KMS-11 (cell line): ENCODE data around the gene CFAP73.

Experiments used
- H2AFZ ChIP-seq: fragments of 200-600 bp; sonication (generic); 2 replicates; pipeline ENCODE4 v1.6.1; 2016; ENCODE audit warnings: antibody characterized with exemption, mixed run types, low read depth
- H3K27ac ChIP-seq: fragments of 200-600 bp; sonication (generic); 2 replicates; pipeline ENCODE4 v1.6.1; 2016; ENCODE audit warnings: mild to moderate bottlenecking, mixed run types
- H3K27me3 ChIP-seq: fragments of 200-600 bp; sonication (generic); 2 replicates; pipeline ENCODE4 v1.6.1; 2017; ENCODE audit warnings: mild to moderate bottlenecking, low read depth, mixed run types, moderate library complexity; ENCODE audit not compliant: insufficient read depth
- H3K36me3 ChIP-seq: fragments of 200-600 bp; sonication (generic); 2 replicates; pipeline ENCODE4 v1.6.1; 2017; ENCODE audit warnings: mild to moderate bottlenecking, mixed run types; ENCODE audit not compliant: insufficient read depth
- H3K4me1 ChIP-seq: fragments of 200-600 bp; sonication (generic); 2 replicates; pipeline ENCODE4 v1.6.1; 2016; ENCODE audit warnings: mild to moderate bottlenecking, low read depth, mixed run types; ENCODE audit not compliant: poor library complexity, severe bottlenecking
- H3K4me2 ChIP-seq: fragments of 200-600 bp; sonication (generic); 2 replicates; pipeline ENCODE4 v1.7.0; 2016; ENCODE audit warnings: mild to moderate bottlenecking, mixed run types
- H3K4me3 ChIP-seq: fragments of 200-600 bp; sonication (generic); IDR thresholded peaks from 2 replicates; pipeline ENCODE4 v1.6.1; 2017; ENCODE audit warnings: low read depth, low read length, mixed read lengths; ENCODE audit not compliant: insufficient read depth
- H3K79me2 ChIP-seq: fragments of 200-600 bp; sonication (generic); 2 replicates; pipeline ENCODE4 v1.6.1; 2016; ENCODE audit warnings: low read depth, mixed run types; ENCODE audit not compliant: insufficient read depth
- H3K9ac ChIP-seq: fragments of 200-600 bp; sonication (generic); 2 replicates; pipeline ENCODE4 v1.6.1; 2016; ENCODE audit warnings: mild to moderate bottlenecking, mixed run types
- H4K20me1 ChIP-seq: fragments of 200-600 bp; sonication (generic); 2 replicates; pipeline ENCODE4 v1.6.1; 2016; ENCODE audit warnings: mild to moderate bottlenecking, mixed run types; ENCODE audit not compliant: insufficient read depth
- CTCF ChIP-seq: fragments of 200-600 bp; sonication (generic); conservative IDR thresholded peaks from 2 replicates; pipeline ENCODE4 v1.6.1; 2017; ENCODE audit warnings: low read depth, mild to moderate bottlenecking, antibody characterized with exemption, low read length, moderate library complexity, mixed read lengths

CFAP73 gene

GRCh38 chr12:113134071-113134470 is 15.5 kb upstream of the CFAP73 start:
- Histone ChIP-seq H3K36me3 (no peaks in the 10 kb centered on the region), H3K4me1 (peaks cover 14% of the 10 kb centered on the region), H3K9ac (no peak overlapping the region), H3K27me3 (no peaks in the 10 kb centered on the region), H3K79me2 (no peaks in the 10 kb centered on the region), H4K20me1 (no peaks in the 10 kb centered on the region), H3K4me3 (no peak overlapping the region), H3K27ac (no peak overlapping the region), H2AFZ (no peak overlapping the region), H3K4me2 (no peak overlapping the region)
- TF ChIP-seq CTCF, result no peak

GRCh38 chr12:113134521-113134951 is 15.0 kb upstream of the CFAP73 start:
- Histone ChIP-seq H3K79me2 (no peaks in the 10 kb centered on the region), H3K9ac (no peak overlapping the region; the same call in 1 of the 2 replicates), H3K27ac (no peak overlapping the region), H3K36me3 (no peaks in the 10 kb centered on the region), H3K27me3 (no peaks in the 10 kb centered on the region), H3K4me2 (peak overlapping the region; percentile 29; the same call in 1 of the 2 replicates), H3K4me3 (no peak overlapping the region), H4K20me1 (no peaks in the 10 kb centered on the region), H3K4me1 (peaks cover 14% of the 10 kb centered on the region), H2AFZ (no peak overlapping the region)
- no peak for TF ChIP-seq CTCF

GRCh38 chr12:113135178-113136127 is 14.1 kb upstream of the CFAP73 start, which contains the start of gene RASAL1:
Gene RASAL1 (minus strand): TSS chr12:113135761. CDS start chr12:113135462, 299 bp downstream.
- no peaks in the 10 kb centered on the region for H3K27me3 ChIP-seq
- no peak within 1 kb of the TSS; the same call in 1 of the 2 replicates for H2AFZ ChIP-seq
- peaks cover 14% of the 10 kb centered on the region for H3K4me1 ChIP-seq
- H3K4me2 ChIP-seq, result peak within 1 kb of the TSS; percentile 29; the same call in 1 of the 2 replicates
- no peaks in the 10 kb centered on the region for H4K20me1 ChIP-seq
- H3K79me2 ChIP-seq, result no peaks in the 10 kb centered on the region
- H3K4me3 ChIP-seq, result no peak within 1 kb of the TSS
- H3K36me3 ChIP-seq, result no peaks in the 10 kb centered on the region
- no peak within 1 kb of the TSS; the same call in 1 of the 2 replicates for H3K9ac ChIP-seq
- H3K27ac ChIP-seq, result no peak within 1 kb of the TSS
- 0 out of 2 replicates have a peak, but pooled peaks have one; percentile 13 for TF ChIP-seq CTCF

- H2AFZ ChIP-seq, result no peak overlapping the region
- H4K20me1 ChIP-seq, result no peaks in the 10 kb centered on the region
- no peak overlapping the region for H3K9ac ChIP-seq
- no peak for TF ChIP-seq CTCF
- peaks cover 14% of the 10 kb centered on the region for H3K4me1 ChIP-seq
- H3K36me3 ChIP-seq, result no peaks in the 10 kb centered on the region
- no peaks in the 10 kb centered on the region for H3K27me3 ChIP-seq
- no peak overlapping the region for H3K4me2 ChIP-seq
- no peak overlapping the region for H3K4me3 ChIP-seq
- no peaks in the 10 kb centered on the region for H3K79me2 ChIP-seq
- no peak overlapping the region for H3K27ac ChIP-seq
Measured at GRCh38 chr12:113136128-113136989, 13.2 kb upstream of the CFAP73 start.
